ENCODE results near the gene ZNF782. TPM values are rescaled to one million over a fixed set of nuclear protein-coding genes. Genes with fewer than 3 reads are reported as not detected.
A peak's percentile ranks its signal among the peaks of the same experiment; 100 is the strongest.

The ZNF782 gene
- total RNA-seq, 2 experiments from 2014 or later = 8.6 to 10.2 TPM

DNA sequence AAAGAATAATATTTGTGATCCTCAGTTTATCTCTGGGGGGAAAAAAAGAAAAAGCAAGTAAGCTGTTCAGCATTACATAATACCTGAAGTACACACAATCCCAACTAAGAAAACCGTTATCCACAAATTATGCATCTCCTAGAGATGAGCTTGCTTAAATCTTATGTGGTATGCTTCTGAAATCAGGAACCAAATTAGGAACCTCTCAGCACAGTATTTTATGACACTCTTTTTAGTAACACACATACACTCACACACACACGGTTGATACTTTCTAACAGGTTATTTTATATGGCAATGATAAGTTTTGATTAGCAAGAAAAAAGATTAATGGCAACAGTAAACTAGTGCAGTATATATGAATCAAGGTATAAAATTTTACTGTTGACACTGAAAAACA is 75.2 kb downstream of the ZNF782 start:
- Histone ChIP-seq H2AFZ (ENCODE audit: low read length) (no peak overlapping the region), H3K9me3 (ENCODE audit: low read length) (no peaks in the 10 kb centered on the region), H4K20me1 (ENCODE audit: insufficient read depth, low read length) (no peaks in the 10 kb centered on the region), H3K79me2 (ENCODE audit: insufficient read depth, low read depth, low read length) (peaks cover 11% of the 10 kb centered on the region), H3K4me3 (ENCODE audit: low read depth, low read length, poor library complexity, severe bottlenecking) (peak overlapping the region; percentile 74), H3K4me1 (ENCODE audit: insufficient read depth, low read length, poor library complexity, severe bottlenecking) (peaks cover 16% of the 10 kb centered on the region), H3K27ac (ENCODE audit: low read depth, low read length, poor library complexity, severe bottlenecking) (no peak overlapping the region), H3K9me2 (ENCODE audit: insufficient read depth, low read length) (no peaks in the 10 kb centered on the region), H3K4me2 (ENCODE audit: low read length) (peak overlapping the region; percentile 94), H3K36me3 (ENCODE audit: insufficient read depth, low read length) (peaks cover 20% of the 10 kb centered on the region)
- intact Hi-C loops (cut with micrococcal nuclease; ENCODE audit: unreplicated experiment) = loop anchor here (5.0 kb wide), 2 partner anchors 73 to 853 kb away; partner anchors contain the start of genes NCBP1, TSTD2 and ZNF782
- no peak for DNase-seq (ENCODE audit: low spot score)
- ChIA-PET POLR2A (interaction anchor here (0.7 to 1.1 kb wide), 4 partner anchors 8 to 629 kb away, joined by 5 to 7 read pairs (median 6); no protein-coding TSS in a partner anchor), CTCF (ENCODE audit: unreplicated experiment) (no interaction called here)
- BruUV-seq (replicated peaks) = no TSS peak
- no peak for TF ChIP-seq EZH2phosphoT487 (IDR thresholded peaks at IDR 0.05; ENCODE audit: borderline replicate concordance, low read depth, low read length)
- TF ChIP-seq, protein P1, sequence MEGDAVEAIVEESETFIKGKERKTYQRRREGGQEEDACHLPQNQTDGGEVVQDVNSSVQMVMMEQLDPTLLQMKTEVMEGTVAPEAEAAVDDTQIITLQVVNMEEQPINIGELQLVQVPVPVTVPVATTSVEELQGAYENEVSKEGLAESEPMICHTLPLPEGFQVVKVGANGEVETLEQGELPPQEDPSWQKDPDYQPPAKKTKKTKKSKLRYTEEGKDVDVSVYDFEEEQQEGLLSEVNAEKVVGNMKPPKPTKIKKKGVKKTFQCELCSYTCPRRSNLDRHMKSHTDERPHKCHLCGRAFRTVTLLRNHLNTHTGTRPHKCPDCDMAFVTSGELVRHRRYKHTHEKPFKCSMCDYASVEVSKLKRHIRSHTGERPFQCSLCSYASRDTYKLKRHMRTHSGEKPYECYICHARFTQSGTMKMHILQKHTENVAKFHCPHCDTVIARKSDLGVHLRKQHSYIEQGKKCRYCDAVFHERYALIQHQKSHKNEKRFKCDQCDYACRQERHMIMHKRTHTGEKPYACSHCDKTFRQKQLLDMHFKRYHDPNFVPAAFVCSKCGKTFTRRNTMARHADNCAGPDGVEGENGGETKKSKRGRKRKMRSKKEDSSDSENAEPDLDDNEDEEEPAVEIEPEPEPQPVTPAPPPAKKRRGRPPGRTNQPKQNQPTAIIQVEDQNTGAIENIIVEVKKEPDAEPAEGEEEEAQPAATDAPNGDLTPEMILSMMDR (conservative IDR thresholded peaks at IDR 0.05; ENCODE audit: low read length) = no peak

DNA sequence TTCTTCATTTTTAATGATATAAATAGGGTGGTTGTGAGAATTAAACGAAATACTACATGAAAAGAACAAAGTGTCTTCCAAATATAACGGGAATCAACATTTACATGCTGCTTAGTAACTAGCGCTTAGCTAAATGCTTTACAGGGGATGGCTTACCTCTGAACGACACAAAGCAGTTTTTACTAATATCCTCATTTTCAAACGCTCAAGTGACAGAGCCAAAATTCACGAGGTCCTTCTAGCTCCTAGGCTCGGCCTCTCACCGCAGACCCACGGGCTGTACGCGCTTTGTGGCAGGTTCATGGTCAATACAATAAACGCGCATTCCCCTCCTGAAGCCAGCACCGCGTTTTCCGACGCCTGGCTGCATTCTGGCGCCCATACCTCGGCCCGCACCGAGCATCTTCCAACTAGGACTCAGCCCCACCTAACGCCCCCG is 76.9 kb downstream of the ZNF782 start:
- Histone ChIP-seq H3K4me1 (ENCODE audit: insufficient read depth, low read length, poor library complexity, severe bottlenecking) (peaks cover 16% of the 10 kb centered on the region), H2AFZ (ENCODE audit: low read length) (peak overlapping the region; percentile 86), H3K79me2 (ENCODE audit: insufficient read depth, low read depth, low read length) (peaks cover 11% of the 10 kb centered on the region), H3K36me3 (ENCODE audit: insufficient read depth, low read length) (peaks cover 36% of the 10 kb centered on the region), H3K9me3 (ENCODE audit: low read length) (peaks cover 4% of the 10 kb centered on the region), H3K4me2 (ENCODE audit: low read length) (peak overlapping the region; percentile 94), H3K4me3 (ENCODE audit: low read depth, low read length, poor library complexity, severe bottlenecking) (peak overlapping the region; percentile 74), H4K20me1 (ENCODE audit: insufficient read depth, low read length) (no peaks in the 10 kb centered on the region), H3K27ac (ENCODE audit: low read depth, low read length, poor library complexity, severe bottlenecking) (peak overlapping the region; percentile 27), H3K9me2 (ENCODE audit: insufficient read depth, low read length) (no peaks in the 10 kb centered on the region)
- no peak for DNase-seq (ENCODE audit: low spot score)
- ChIA-PET POLR2A (interaction anchor here (0.6 to 1.2 kb wide), 4 partner anchors 11 to 1153 kb away, joined by 3 to 5 read pairs (median 3); no protein-coding TSS in a partner anchor), CTCF (ENCODE audit: unreplicated experiment) (no interaction called here)
- TF ChIP-seq EZH2phosphoT487 (IDR thresholded peaks at IDR 0.05; ENCODE audit: borderline replicate concordance, low read depth, low read length) = no peak
- TF ChIP-seq, protein P1 (conservative IDR thresholded peaks at IDR 0.05; ENCODE audit: low read length) = no peak
- intact Hi-C loops (cut with micrococcal nuclease; ENCODE audit: unreplicated experiment) = loop anchor here (5.0 kb wide), 2 partner anchors 75 to 855 kb away; partner anchors contain the start of genes NCBP1, TSTD2 and ZNF782
- BruUV-seq (replicated peaks) = TSS peak; percentile 55

DNA sequence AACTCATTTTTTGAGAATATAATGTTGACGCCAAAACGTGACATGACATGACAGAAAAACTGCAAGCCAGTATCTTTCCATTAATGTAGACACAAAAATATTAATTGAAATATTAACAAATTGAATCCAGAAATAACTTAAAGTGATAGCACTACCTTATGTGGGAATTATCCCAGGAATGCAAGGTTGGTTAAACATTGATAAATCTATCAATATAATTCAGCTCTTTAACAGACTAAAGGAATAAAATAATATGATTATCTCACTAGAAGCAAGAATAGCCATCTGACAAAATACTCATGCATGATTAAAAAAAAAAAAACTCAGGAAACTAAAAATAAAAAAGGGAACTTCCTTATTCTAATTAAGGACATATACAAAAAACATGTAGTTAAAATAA is 83.2 kb downstream of the ZNF782 start:
- DNase-seq (ENCODE audit: low spot score) = no peak
- ChIA-PET CTCF (ENCODE audit: unreplicated experiment) (no interaction called here), POLR2A (no interaction called here)
- no peaks in the 10 kb centered on the region for H3K4me1 ChIP-seq (ENCODE audit: insufficient read depth, low read length, poor library complexity, severe bottlenecking)
- no peak overlapping the region for H2AFZ ChIP-seq (ENCODE audit: low read length)
- H3K9me3 ChIP-seq (ENCODE audit: low read length) = peaks cover 60% of the 10 kb centered on the region
- no peak overlapping the region for H3K4me2 ChIP-seq (ENCODE audit: low read length)
- no peaks in the 10 kb centered on the region for H3K9me2 ChIP-seq (ENCODE audit: insufficient read depth, low read length)
- peaks cover 4% of the 10 kb centered on the region; the same call in 1 of the 2 replicates for H3K79me2 ChIP-seq (ENCODE audit: insufficient read depth, low read depth, low read length)
- BruUV-seq (replicated peaks) = no TSS peak
- H3K36me3 ChIP-seq (ENCODE audit: insufficient read depth, low read length) = peaks cover 100% of the 10 kb centered on the region
- TF ChIP-seq, protein P1 (conservative IDR thresholded peaks at IDR 0.05; ENCODE audit: low read length) = no peak
- no peak for TF ChIP-seq EZH2phosphoT487 (IDR thresholded peaks at IDR 0.05; ENCODE audit: borderline replicate concordance, low read depth, low read length)
- intact Hi-C loops (cut with micrococcal nuclease; ENCODE audit: unreplicated experiment) = no loop called here
- H3K27ac ChIP-seq (ENCODE audit: low read depth, low read length, poor library complexity, severe bottlenecking) = no peak overlapping the region
- no peak overlapping the region for H3K4me3 ChIP-seq (ENCODE audit: low read depth, low read length, poor library complexity, severe bottlenecking)
- no peaks in the 10 kb centered on the region for H4K20me1 ChIP-seq (ENCODE audit: insufficient read depth, low read length)
